ENCODE measurements around the gene DLL3. TPM values are rescaled to one million over a fixed set of nuclear protein-coding genes. Genes with fewer than 3 reads are reported as not detected.

The DLL3 gene
- total RNA-seq, 2 donors from 2014 or later: not detected

DNA sequence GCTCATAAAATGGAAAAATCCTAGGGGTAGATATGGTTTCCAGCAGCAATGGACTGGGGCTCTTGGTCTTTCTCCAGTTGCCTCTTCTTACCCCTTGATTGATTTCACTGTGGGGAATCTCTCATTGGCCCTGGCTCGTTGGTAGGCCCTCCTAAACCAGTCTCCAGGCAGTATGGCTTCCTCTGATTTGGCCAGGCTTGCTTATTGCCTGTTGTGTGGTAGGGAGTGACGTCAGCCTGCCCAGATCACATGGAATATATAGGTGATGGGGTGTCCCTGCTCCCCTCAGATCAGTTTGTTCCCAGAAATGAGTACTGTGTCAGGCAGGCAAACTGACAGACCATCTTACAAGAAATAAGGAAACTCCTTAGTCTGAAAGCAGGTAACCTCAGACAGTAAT lies 10.5 kb downstream of the DLL3 start:
- intact Hi-C loops (cut with DNase I): loop anchor here in 1 of 2 donors (5.0 kb wide), 1 partner anchor 1017 kb away; no protein-coding TSS in a partner anchor
- no peak for DNase-seq (ENCODE audit: low spot score)

DNA sequence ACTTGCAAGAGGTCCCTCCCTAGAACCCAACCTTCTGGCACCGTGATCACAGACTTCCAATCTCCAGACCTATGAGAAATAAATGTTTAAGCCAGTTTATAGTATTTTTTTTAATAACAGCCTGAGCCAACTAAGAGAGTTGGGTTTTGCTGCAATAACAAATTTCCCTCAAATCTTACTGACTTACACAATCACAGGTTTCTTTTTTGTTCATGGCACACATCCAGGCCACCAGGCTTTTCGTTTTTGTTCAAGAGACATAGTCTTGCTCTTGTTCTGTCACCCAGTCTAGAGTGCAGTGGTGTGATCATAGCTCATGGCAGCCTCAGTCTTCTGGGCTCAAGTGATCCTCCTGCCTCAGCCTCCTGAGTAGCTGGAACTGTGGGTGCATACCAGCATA lies 14.2 kb downstream of the DLL3 start:
- DNase-seq (ENCODE audit: low spot score): no peak
- intact Hi-C loops (cut with DNase I): no loop called here

DNA sequence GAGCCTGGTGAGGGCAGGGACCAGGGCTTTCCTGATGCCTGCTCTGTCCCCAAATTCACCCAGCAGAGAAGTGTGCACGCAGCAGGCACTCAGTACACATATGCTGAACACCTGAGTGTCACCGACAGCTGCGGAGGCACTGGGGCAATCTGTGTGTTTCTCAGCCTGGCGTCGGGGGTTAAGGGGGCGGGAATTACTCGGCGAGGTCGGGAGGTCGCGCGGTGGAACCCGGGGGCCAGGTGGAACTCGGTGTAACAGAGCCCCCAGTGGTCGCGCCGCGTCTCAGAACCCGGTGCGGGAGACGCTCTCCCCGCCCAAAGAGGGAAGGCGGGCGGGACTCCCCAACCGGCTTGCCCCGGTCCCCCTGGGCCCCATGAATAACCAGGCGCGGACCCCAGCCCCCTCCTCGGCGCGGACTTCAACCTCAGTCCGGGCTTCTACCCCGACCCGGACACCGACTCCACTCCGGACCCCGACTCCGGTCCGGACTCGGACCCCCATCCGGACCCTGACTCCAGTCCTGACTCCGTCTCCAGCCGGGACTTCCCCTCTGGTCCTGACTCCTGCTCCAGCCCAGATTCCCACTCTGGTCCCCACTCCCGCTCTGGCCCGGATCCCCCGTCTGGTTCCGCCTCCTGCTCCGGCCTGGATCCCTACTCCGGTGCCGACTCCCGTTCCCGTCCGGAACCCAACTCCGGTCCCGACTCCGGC lies 16.2 kb downstream of the DLL3 start, which contains the start of gene SELENOV:
Gene SELENOV (plus strand): TSS at position 300 of the 711 bp plus-strand sequence. CDS start 74 bp downstream, at position 374.
- no peak for DNase-seq (ENCODE audit: low spot score)
- intact Hi-C loops (cut with DNase I): no loop called here

GRCh38 chr19:39515551-39516191 lies 16.9 kb downstream of the DLL3 start:
- intact Hi-C loops (cut with DNase I): no loop called here
- no peak for DNase-seq (ENCODE audit: low spot score)

DNA sequence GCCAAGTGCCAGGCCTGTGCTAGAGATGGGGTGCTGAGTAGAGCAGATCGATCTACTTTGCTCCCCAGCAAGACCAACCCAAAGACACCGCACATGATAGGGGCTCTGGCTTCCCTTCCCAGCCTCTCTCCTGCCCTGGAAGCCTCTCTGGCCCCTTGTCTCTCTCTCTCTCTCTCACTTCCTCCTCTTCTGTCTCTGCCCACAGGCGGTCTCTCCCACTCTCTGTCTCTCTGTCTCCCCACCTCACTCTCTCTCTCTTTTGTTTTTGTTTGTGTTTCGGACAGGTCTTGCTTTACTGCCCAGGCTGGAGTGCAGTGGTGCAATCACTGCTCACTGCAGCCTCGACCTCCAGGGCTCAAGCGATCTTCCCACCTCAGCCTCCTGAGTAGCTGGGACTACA lies 17.5 kb downstream of the DLL3 start:
- intact Hi-C loops (cut with DNase I): no loop called here
- no peak for DNase-seq (ENCODE audit: low spot score)

GRCh38 chr19:39517432-39517831 lies 18.7 kb downstream of the DLL3 start:
- intact Hi-C loops (cut with DNase I): no loop called here
- DNase-seq (ENCODE audit: low spot score): no peak

- DNase-seq (ENCODE audit: low spot score): no peak
- intact Hi-C loops (cut with DNase I): no loop called here
These were observed 19.7 kb downstream of the DLL3 start for GRCh38 chr19:39518458-39518857.

DNA sequence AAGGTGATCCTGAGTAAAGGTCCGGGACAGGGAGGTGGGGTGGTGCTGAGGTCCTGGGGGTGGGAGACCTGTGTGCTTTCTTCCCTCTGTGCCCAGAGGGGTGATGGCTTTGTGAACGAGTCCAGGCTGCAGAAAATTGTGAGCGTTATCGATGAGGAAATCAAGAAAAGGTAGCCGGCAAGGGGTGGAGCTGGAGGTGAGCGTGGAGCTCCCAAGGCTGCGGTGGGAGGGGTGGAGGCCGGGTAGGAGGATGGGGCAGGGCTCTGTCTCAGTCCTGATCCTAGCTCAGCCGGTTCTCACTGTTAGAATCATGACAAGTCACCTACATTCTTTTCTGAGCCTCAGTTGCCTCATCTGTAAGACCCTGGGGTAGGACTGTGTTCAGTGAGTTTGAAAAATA lies 20.2 kb downstream of the DLL3 start:
- intact Hi-C loops (cut with DNase I): no loop called here
- DNase-seq (ENCODE audit: low spot score): no peak

GRCh38 chr19:39520541-39521484 lies 22.1 kb downstream of the DLL3 start:
- DNase-seq (ENCODE audit: low spot score): peak; percentile 58
- intact Hi-C loops (cut with DNase I): no loop called here

GRCh38 chr19:39524495-39524894 lies 25.7 kb downstream of the DLL3 start:
- intact Hi-C loops (cut with DNase I): no loop called here
- DNase-seq (ENCODE audit: low spot score): peak; percentile 34

DNA sequence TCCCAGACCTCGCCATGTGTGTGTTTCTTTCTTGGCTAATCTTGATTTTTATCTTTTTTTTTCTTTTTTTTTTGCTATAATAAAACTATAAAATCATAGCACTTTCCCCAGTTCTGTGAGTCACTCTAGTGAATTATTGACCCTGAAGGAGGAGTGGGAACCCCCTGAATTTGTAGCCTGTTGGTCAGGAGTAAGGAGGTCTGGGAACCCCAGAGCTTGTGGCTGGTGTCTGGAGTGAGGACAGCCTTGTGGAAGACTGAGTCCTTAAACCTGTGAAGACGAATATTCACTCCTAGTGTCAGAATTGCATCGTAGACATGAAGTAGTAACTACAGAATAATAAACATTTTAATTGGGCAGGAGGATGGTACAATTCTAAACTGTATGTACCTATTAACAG lies 26.5 kb downstream of the DLL3 start:
- intact Hi-C loops (cut with DNase I): no loop called here
- DNase-seq (ENCODE audit: low spot score): peak; percentile 11

DNA sequence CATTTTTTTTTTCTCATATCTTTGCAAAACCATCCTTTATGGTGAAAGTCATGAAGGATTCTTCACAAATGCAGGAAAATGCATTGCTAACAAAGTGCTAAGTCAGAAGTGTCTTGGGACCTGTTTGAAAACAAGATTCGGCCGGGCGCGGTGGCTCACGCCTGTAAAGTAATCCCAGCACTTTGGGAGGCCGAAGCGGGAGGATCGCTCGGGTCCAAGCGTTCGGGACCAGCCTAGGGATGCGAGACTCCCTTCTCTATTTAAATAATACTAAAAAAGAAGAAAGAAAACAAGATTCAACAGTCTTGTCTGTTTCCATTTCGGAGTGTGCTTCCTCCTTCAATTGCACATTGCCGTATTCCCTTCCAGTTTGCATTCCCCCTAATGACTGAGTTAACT lies 33.1 kb downstream of the DLL3 start:
- intact Hi-C loops (cut with DNase I): loop anchor here in 1 of 2 donors (5.0 kb wide), 1 partner anchor 85 kb away; the partner anchor contains the start of gene SUPT5H
- DNase-seq (ENCODE audit: low spot score): peak; percentile 75

DNA sequence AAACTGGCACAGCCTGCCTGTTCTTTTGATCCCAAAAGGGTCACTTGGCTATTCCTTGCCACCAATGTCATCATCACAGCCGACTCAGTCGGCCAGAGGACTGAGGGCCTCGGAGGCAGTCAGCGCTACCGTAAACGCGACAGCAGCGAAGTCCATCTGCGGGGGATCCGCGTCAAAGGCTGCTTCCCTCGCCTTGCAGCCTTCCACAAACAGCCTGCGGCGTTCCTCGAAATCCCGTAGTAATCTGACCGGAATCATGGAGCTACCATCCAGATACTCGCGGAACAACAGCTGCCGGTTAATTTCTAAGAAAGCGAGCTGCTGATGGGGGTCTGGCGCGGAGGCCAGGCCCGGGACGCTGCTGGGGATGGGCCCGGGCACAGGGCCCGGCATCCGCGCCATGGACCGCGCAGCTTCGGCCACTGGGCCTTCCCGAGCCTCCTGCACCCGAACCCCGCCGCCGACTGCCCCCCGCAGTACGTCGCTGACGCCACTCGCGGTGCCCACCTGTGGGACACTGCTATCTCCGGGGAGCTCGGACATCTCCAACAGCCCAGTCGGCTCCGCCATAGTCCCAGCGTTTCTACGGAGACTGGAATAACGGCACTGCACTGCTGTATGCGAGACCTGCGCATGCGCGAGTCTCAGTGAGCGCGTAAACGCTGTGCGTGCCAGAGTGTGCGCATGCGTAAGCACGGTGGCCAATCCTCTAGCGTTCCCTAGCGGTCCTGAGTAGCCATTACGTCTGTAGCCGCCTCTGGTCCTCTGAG lies 33.7 kb downstream of the DLL3 start, which contains the start of gene EID2B:
Gene EID2B (minus strand): TSS at position 620 of the 770 bp plus-strand sequence. CDS start 50 bp downstream, at position 570.
- intact Hi-C loops (cut with DNase I): loop anchor here in 1 of 2 donors (5.0 kb wide), 1 partner anchor 85 kb away; the partner anchor contains the start of gene SUPT5H
- peak; percentile 99 for DNase-seq (ENCODE audit: low spot score)

- peak; percentile 42 for DNase-seq (ENCODE audit: low spot score)
- intact Hi-C loops (cut with DNase I): loop anchor here in 1 of 2 donors (5.0 kb wide), 1 partner anchor 86 kb away; the partner anchor contains the start of gene SUPT5H
These were observed 34.3 kb downstream of the DLL3 start for GRCh38 chr19:39533003-39533512.

DNA sequence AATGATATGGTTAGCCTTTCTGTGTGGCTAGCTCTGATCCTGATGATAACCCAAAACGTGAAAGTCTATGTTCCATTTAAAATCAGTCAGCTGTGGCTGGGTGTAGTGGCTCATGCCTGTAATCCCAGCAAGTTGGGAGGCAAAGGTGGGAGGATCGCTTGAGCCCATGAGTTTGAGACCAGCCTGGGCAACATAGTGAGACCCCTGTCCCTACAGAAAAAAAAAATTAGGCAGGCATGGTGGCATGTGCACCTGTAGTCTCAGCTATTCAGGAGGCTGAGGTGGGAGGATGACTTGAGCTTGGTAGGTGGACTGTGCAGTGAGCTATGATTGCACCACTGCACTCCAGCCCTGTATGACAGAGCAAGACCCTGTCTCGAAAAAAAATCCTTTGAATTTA lies 35.0 kb downstream of the DLL3 start:
- intact Hi-C loops (cut with DNase I): loop anchor here in 1 of 2 donors (5.0 kb wide), 1 partner anchor 86 kb away; the partner anchor contains the start of gene SUPT5H
- peak; percentile 45 for DNase-seq (ENCODE audit: low spot score)

DNA sequence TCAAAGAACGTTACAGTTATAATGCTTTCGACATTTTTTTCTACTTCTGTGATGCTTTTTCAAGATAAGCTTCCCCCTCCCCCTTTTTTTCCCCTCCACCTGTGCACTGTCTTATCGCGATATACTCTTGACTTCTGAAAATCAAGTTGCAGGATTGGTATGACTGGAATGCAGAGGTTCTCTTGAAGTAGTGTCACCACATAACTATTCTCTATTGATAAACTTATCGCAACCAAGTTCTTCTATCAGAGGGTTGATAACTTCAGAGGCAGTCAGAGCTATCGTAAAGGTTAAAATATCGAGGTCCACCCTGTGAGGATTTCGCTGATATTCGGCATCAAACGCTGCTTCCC lies 40.4 kb downstream of the DLL3 start:
- intact Hi-C loops (cut with DNase I): loop anchor here in 1 of 2 donors (2.0 to 5.0 kb wide), 2 partner anchors 142 to 1773 kb away; partner anchors contain the start of gene CCDC97
- no peak for DNase-seq (ENCODE audit: low spot score)

DNA sequence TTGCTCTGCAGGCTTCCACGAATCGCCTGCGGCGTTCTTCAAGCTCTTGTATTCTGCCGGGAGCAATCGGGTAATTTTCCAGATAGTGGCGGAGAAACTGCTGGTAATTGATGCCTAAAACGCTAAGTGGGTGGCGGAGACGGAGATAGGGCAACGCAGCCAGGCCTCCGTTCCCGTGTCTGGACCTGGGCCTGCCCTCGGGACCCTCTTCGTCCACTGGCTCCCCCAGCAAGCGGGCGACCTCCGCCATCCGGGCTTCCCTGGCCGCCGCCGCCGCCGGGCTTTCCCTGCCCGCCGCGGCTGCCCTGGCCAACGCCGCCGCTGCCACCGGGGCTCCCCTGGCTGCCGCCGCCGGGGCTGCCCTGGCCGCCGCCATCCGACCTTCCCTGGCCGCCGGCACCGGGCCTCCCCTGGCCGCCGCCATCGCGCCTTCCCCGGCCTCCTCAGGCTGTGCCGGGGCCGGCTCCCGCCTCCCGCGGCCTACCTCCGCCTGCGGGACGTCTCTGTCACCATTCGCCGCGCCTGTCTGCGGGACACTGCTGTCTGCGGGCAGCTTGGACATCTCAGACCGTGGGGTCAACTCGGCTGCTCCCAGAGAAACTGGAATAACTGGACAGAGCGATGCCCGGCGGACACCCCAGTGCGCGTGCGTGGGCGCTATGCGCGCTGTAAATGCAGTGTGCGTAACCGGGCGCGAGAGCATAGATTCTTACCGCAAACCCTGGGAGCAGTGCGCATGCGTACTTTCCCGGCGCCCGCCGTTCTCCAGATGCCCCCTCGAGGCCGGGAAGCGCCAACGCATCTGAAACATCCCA lies 41.0 kb downstream of the DLL3 start, which contains the start of gene EID2:
Gene EID2 (minus strand): TSS at position 644 of the 815 bp plus-strand sequence. CDS start 82 bp downstream, at position 562.
- intact Hi-C loops (cut with DNase I): loop anchor here in 1 of 2 donors (2.0 to 5.0 kb wide), 2 partner anchors 143 to 1773 kb away; partner anchors contain the start of gene CCDC97
- peak; percentile 99 for DNase-seq (ENCODE audit: low spot score)

Data from posterior vena cava (tissue), 2 donors.